HuH-7.5 (cell line): Measurements from ENCODE around the gene NCK1.
"Not testable (repeated sequence)": the region's sequence is repeated elsewhere in the genome, so short reads cannot be mapped to it uniquely, and the experiment has no call there.

Experiments used
- DNase-seq: peaks from one replicate; pipeline ENCODE4 v3.0.0; 2011; ENCODE audit warnings: low spot score

NCK1 gene

GRCh38 chr3:136949146-136949545 is 87.1 kb downstream of the NCK1 start:
- DNase-seq = no peak

DNA sequence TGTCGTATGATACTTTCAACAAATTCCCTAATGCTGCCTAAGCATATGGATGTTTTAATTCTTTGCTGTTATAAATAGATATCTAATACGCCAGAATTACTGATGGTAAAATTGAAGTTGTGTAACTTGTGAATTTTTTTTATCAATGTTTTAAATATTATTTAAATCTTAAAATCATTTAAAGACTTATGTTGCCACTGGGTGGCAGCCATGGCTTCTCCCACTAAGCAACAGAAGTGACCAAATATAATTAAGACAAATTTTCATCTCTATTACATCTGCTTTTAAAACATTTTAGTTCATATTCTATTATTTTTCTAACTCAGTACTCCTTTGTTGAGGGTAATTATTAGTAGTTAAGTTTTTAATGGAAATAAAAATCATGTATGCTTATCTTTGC is 87.7 kb downstream of the NCK1 start:
- no peak for DNase-seq

- no peak for DNase-seq
These were observed 88.6 kb downstream of the NCK1 start for GRCh38 chr3:136950623-136951022.

DNA sequence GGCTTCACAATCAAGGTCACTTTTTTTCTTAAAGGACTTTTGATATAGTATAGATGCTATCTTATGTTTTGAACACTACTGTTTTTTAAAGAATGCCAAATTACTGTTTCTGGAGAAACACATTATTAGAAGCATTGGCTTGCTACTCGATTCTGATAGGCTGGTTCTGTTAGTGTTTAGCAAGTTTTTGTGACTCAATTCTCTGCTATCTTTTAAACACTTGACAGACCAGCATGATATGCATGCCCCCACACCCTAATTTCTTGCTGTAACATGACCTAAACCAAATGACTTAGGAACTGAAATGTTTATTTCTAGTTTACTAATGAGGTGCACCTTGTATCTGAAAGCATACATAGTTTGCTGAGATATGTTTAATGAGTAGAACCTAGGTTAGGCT is 90.3 kb downstream of the NCK1 start:
- DNase-seq = no peak

- DNase-seq = no peak
These were observed 92.2 kb downstream of the NCK1 start for GRCh38 chr3:136954251-136954650.

GRCh38 chr3:136954980-136955780 is 93.2 kb downstream of the NCK1 start:
- DNase-seq = no peak

GRCh38 chr3:136955813-136956212 is 93.8 kb downstream of the NCK1 start:
- no peak for DNase-seq

GRCh38 chr3:136956971-136957370 is 95.0 kb downstream of the NCK1 start:
- DNase-seq = no peak

GRCh38 chr3:136957751-136958288 is 95.8 kb downstream of the NCK1 start, which contains the start of gene IL20RB:
IL20RB (plus strand) TSS chr3:136957983; CDS start chr3:136958114, 131 bp downstream.
- DNase-seq = no peak

DNA sequence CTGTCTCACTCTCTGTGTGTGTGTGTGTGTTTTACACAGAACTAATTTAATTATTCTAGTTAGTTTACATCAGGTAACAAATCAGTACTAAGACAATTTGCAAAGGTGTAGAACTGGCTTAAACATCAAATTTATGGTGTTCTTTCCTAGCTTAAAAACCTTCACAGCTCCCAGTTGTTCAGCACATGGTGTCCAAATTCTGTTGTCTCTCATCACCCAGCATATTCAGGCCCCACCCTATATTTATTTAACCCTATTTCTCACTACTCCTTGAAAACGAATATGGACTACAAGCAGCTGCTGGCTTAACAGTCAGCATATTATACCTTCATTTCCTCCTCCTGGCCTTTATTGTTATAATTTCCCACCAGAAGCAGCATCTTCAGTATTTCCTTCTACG is 96.9 kb downstream of the NCK1 start:
- no peak for DNase-seq

GRCh38 chr3:136959599-136959998 is 97.6 kb downstream of the NCK1 start:
- DNase-seq = no peak

GRCh38 chr3:136960838-136961836 is 99.1 kb downstream of the NCK1 start:
- no peak for DNase-seq

GRCh38 chr3:136962927-136963326 is 100.9 kb downstream of the NCK1 start:
- no peak for DNase-seq

DNA sequence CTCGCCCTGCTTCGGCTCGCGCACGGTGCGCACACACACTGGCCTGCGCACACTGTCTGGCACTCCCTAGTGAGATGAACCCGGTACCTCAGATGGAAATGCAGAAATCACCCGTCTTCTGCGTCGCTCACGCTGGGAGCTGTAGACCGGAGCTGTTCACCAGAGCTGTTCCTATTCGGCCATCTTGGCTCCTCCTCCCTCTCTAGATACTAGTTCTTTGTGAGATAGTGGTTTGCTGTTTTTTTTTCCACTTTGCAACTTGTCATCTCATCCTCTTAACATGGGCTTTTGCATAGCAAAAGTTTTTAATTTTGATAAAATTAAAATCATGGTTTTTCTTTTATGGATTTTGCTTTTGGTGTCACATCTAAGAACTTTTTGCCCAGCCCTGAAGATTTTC is 107.5 kb downstream of the NCK1 start:
- not testable (repeated sequence) for DNase-seq

DNA sequence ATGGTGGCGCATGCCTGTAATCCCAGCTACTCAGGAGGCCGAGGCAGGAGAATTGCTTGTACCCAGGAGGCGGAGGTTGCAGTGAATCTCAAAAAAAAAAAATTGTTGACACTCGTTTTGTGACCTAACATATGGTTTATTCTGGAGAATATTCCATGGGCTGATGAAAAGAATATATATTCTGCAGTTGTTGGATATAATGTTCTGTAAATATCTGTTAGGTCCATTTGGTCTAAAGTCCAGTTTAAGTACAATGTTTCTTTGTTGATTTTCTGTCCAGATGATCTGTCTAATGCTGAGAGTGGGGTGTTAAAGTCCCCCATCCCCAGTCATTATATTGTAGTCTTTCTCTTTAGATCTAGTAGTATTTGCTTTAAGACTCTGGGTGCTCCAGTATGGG is 111.3 kb downstream of the NCK1 start:
- no peak for DNase-seq

DNA sequence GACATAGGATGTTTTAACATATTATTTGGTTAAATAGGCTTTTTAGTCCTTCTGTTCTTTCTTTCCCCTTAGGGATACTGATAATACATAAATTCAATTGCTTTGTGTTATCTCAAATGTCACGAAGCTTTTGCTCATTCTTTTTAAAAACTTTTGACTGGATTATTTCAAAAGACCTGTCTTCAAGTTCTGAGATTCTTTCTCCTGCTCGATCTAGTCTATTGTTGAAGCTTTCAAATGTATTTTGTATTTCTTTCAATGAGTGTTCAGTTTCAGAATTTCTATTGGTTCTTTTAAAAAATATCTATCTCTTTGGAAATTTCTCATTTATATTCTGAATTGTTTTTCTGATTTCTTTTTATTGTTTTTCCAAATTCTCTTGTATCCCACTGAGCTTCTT is 112.7 kb downstream of the NCK1 start:
- DNase-seq = no peak

DNA sequence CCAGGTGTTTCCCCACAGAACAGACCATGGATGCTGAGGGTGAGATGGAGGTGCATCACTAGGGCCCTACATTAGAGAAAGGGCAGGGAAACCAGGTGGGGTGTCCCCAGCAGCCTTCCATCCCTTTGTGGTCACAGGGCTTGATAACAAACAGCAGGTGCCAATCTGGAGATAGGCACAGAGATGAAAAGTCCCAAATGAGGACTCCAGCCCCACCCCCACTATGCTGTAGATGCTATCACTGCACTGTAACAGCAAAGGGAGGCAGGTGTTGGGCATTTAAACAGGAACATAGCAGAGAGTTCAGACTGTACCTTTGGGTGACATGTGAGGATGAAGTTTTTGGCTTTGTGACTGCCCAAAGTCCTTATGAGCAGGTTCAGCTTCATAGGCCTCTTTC is 117.2 kb downstream of the NCK1 start:
- DNase-seq = no peak

DNA sequence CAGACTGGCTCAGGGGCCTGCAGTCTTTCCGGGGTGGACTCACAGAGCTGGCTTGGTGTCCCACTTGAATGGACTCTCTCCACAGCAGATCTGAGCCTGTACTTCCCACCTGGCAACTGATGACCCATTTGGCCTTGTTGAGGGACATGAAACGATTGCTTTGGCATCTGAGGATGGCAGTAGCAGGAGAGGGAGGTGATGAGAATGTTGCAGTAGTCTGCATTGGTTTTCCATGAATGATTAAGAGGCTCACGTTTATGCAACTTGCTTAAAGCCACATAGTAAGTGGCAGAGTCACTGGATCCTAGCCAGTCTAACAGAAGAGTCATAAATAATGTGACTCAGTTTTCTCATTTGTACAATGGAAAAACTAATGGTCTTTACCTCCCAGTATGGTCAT is 117.7 kb downstream of the NCK1 start:
- no peak for DNase-seq

- DNase-seq = no peak
These were observed 120.0 kb downstream of the NCK1 start for GRCh38 chr3:136982033-136982432.

DNA sequence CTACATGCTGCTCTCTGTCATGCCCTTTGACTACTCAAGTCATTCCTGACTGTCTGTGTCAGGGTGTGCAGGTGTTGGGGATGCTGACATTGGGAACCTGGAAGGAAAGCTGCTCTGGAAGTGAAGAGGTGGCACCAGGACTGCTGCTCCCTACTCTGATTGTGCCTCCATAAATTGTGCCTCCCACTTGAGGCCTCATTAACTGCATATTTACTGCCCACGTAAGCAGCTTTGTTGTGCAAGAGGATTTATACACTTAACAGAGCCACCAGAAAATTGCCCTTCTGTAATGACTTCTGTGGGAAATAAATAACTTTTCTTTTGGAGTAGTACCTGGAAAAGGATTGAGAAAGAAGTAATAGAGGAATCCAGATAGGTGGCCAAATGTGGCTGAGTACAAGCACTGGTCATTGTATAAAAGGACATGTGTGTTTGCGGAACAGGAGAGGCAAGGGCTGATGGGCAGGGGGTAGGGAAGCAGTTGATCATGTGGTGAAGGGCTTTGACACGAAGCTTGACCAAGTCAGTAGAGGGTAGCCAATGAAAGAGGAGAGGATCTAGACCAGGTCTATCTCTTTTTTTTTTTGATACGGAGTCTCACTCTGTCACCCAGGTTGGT is 120.6 kb downstream of the NCK1 start:
- no peak for DNase-seq

DNA sequence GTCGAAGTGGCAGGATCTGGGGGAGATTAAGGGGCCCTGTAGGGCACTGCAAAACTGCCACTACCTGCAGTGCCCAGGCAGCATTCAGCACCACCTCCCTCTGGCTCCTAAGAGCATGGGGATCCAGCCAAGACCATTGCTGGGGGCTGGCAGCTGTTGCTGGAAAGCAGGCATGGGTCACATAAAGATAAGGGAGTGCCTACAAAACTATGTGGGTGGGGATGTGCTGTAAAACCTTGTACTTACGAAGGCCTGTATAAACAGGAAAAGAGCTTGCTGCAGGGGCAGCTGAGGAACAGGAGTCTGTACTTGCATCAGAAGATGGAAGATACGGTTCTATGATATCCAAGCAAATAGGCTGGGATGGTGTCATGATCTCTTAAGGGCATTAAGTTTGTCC is 122.8 kb downstream of the NCK1 start:
- no peak for DNase-seq

DNA sequence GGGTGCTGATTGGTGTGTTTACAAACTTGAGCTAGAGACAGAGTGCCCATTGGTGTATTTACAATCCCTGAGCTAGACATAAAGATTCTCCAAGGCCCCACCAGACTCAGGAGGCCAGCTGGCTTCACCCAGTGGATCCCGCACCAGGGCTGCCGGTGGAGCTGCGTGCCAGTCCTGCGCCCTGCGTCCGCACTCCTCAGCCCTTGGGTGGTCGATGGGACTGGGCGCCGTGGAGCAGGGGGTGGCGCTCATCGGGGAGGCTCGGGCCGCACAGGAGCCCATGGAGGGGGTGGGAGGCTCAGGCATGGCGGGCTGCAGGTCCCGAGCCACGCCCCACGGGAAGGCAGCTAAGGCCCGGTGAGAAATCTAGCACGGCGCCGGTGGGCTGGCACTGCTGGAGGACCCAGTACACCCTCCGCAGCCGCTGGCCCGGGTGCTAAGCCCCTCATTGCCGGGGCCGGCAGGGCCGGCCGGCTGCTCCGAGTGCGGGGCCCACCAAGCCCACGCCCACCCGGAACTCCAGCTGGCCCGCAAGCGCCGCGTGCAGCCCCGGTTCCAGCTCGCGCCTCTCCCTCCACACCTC is 125.5 kb downstream of the NCK1 start:
- DNase-seq = not testable (repeated sequence)
